GM19238 (cell line): ENCODE data around the gene DPH1.
A peak's percentile ranks its signal among the peaks of the same experiment; 100 is the strongest.

ENCODE experiments used
- DNase-seq: peaks from one replicate; pipeline ENCODE4 v3.0.0; 2011; ENCODE audit warnings: low spot score; ENCODE audit not compliant: insufficient read length

The DPH1 gene

GRCh38 chr17:2049333-2050299, 19.7 kb downstream of the DPH1 start:
- peak; percentile 85 for DNase-seq

GRCh38 chr17:2050300-2051060, 20.5 kb downstream of the DPH1 start:
- peak; percentile 63 for DNase-seq

DNA sequence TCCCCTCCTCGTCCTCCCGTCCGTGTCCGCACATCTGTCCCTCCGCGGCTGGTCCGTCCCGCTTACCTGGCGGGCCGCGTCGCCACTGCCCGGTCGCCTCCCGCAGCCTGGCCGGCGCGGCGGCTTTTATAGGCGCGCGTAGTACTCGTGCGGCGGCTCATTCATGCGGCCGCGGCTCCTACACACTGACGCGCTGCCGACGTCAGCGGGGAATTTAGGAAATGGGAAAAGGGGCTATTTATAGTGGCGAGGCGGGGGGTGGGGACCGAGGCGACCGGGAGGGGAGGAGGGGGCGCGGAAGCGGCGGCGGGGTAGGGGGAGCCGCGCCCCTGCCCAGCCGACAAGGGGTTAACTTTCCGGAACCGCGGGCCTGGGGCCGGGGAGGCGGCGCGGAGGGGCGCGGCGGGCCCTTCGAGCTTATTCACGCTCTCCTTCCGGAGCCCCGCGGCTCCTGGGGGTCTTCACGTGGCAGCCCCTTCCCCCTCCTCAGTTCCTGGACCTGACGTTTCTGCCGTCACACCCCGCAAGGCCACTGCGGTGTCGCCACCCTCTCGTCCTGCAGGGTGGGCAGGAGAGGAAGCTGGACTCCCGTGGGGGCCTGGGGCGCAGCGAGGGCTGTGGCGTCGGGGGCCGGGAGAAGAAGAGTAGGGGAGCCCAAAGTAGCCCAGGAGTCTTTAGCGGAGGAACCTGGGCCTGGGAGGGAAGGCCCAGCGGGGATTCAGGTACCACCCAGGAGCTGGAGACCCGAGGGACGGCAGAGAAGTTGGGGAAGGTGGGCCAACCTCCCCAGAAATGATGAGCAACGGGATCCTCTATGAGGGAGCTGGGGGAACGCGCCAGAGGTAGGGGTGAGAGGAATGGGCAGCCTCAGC, 21.3 kb downstream of the DPH1 start:
- DNase-seq: no peak

GRCh38 chr17:2051933-2052559, 22.1 kb downstream of the DPH1 start:
- DNase-seq: no peak

DNA sequence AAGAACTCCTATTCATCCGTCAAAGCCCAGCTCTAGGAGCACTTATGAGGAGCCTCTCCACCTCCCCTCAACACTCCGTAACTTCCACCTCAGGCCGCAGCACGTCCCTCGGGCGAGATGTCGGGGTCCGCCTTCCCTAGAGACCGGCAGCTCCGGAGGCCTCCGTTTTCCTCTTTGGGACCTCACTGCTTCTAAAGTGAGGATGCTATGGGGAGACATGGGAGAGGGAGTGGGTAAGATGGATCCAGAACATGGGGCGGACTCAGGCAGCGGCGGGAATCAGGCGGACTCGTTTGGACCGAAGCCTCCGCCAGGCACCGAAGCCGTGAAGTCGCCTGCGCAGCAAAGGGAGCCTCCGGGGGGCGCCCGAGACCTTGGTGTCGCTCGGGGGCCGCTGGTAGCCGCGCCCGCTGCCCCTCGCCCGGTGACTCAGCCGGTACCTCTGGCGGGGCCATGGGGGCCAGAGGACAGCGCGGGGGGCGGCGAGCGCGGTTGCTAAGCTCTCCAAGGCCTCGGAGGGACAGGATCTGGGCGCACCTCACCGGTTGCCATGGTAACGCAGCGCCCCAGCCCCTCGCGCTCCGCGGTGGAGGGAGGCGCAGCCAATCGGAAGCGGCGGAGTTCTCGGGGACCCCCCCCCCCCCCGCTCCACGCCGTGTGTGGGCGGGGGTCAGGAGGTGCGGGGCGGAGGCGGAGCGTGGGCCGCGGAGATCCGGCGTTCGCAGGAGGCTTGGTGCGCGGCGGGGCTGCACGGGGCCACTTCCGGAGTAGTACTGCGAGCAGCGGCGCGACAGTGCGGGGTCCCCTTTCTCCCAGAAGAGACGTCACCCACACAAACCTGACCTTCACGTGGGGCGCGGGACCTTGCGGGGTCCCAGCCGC, 23.7 kb downstream of the DPH1 start:
- DNase-seq: peak; percentile 62

- no peak for DNase-seq
These were observed 24.2 kb downstream of the DPH1 start for GRCh38 chr17:2054262-2054511.

DNA sequence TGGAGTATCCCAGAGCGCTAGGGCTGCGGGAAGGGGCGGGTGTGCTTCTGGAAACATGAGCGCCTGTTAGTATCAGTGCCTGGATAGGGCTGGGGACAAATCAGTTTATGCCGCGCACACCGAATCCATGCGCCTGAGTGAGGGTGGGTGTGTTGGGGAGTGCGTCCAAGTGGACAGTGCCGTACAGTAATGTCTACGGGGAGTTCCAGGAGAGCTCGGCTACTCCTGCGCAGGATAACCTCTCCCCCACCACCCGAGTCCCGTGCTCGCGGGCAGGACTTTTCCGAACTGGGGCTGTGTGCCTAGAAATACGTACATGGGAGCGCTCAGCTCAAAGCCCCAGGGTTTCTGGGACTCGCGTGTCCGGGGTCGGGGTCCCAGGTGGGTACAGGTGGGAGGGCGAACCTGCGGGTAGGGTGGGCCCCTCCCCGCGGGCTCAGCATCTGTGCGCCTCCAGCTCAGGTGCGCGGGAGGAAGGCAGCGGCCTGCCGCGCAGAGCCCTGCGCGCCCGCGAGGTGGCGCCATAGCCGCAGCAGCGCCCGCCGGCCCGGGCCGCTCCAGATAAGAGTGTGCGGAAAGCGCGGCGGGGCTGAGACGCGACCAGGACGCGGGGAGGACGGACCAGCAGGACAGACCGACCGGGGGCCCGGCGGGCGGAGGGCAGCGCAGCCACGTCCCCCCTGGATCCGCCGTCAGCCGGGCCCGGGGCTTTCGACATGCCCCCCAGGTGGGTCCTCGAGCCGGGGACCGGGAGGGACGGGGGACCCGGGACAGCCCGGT, 24.7 kb downstream of the DPH1 start, which contains the start of gene HIC1:
Gene HIC1, plus strand, starts transcription at position 592 of the 780 bp plus-strand sequence. CDS start 1,588 bp downstream, outside the sequence.
- peak; percentile 89 for DNase-seq

- peak; percentile 78 for DNase-seq
These were observed 25.6 kb downstream of the DPH1 start for GRCh38 chr17:2055292-2056205.

GRCh38 chr17:2056206-2057174, 26.5 kb downstream of the DPH1 start:
- peak; percentile 68 for DNase-seq

- no peak for DNase-seq
These were observed 27.3 kb downstream of the DPH1 start for GRCh38 chr17:2057175-2057759.

DNA sequence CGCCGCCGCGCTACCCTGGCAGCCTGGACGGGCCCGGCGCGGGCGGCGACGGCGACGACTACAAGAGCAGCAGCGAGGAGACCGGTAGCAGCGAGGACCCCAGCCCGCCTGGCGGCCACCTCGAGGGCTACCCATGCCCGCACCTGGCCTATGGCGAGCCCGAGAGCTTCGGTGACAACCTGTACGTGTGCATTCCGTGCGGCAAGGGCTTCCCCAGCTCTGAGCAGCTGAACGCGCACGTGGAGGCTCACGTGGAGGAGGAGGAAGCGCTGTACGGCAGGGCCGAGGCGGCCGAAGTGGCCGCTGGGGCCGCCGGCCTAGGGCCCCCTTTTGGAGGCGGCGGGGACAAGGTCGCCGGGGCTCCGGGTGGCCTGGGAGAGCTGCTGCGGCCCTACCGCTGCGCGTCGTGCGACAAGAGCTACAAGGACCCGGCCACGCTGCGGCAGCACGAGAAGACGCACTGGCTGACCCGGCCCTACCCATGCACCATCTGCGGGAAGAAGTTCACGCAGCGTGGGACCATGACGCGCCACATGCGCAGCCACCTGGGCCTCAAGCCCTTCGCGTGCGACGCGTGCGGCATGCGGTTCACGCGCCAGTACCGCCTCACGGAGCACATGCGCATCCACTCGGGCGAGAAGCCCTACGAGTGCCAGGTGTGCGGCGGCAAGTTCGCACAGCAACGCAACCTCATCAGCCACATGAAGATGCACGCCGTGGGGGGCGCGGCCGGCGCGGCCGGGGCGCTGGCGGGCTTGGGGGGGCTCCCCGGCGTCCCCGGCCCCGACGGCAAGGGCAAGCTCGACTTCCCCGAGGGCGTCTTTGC, 28.0 kb downstream of the DPH1 start:
- no peak for DNase-seq

DNA sequence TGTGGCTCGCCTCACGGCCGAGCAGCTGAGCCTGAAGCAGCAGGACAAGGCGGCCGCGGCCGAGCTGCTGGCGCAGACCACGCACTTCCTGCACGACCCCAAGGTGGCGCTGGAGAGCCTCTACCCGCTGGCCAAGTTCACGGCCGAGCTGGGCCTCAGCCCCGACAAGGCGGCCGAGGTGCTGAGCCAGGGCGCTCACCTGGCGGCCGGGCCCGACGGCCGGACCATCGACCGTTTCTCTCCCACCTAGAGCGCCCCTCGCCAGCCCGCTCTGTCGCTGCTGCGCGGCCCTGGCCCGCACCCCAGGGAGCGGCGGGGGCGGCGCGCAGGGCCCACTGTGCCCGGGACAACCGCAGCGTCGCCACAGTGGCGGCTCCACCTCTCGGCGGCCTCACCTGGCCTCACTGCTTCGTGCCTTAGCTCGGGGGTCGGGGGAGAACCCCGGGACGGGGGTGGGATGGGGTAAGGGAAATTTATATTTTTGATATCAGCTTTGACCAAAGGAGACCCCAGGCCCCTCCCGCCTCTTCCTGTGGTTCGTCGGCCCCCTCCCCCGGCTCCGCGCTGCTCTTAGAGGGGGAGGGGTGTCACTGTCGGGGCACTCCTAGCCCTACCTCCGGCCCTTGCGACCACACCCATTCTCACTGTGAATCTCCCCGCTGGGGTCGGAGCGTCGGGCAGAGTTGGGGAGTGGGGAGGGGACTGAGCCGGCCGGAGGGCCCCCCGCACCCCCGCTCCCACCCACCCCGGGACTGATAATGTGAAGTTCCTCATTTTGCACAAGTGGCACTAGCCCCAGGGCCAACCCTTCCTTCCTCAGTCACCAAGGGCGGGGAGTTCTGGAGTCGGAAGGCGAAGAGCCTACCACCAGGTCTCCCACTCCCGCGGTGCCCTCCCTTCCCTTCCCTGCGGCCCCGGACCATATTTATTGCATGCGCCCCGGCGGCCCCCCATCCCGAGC, 28.9 kb downstream of the DPH1 start:
- peak; percentile 75 for DNase-seq

- no peak for DNase-seq
These were observed 29.8 kb downstream of the DPH1 start for GRCh38 chr17:2059547-2060384.

GRCh38 chr17:2060385-2060658, 30.4 kb downstream of the DPH1 start:
- no peak for DNase-seq
